Adipose tissue (tissue), 3 donors: ENCODE results near the gene ABCC1. TPM values are rescaled to one million over a fixed set of nuclear protein-coding genes. Genes with fewer than 3 reads are reported as not detected.

Source experiments
- H3K27ac ChIP-seq: one replicate; pipeline ENCODE4 v1.5.1; 2013; ENCODE audit warnings: low read depth, low read length
- WGBS, 3 donors: extraction: QIAGEN DNeasy Blood & Tissue Kit; methylation state at CpG; one replicate each; pipeline ENCODE4 v1.1.7; 2013; 5-methylcytosine and 5-hydroxymethylcytosine counted together
- polyA plus RNA-seq, 3 donors: library from polyadenylated mRNA; stranded (reverse); fragments of 200-250 nt; gene quantifications; one replicate each; pipeline ENCODE4 v1.2.3, GENCODE V29; 2013
- donor health status: healthy with polysubstance abuse.
- donor health status: Bipolar disorder and iron deficiency.
- donor health status: healthy.

ABCC1 gene
- polyA plus RNA-seq, 3 donors, result 5.3 to 6.9 (median 6.9) TPM

- 79 to 80% (median 79%) methylated on average over 19 of the region's 19 CpGs for WGBS, 3 donors
- H3K27ac ChIP-seq, result no peak overlapping the region
Measured at GRCh38 chr16:16028311-16028999, 79.0 kb downstream of the ABCC1 start.

DNA sequence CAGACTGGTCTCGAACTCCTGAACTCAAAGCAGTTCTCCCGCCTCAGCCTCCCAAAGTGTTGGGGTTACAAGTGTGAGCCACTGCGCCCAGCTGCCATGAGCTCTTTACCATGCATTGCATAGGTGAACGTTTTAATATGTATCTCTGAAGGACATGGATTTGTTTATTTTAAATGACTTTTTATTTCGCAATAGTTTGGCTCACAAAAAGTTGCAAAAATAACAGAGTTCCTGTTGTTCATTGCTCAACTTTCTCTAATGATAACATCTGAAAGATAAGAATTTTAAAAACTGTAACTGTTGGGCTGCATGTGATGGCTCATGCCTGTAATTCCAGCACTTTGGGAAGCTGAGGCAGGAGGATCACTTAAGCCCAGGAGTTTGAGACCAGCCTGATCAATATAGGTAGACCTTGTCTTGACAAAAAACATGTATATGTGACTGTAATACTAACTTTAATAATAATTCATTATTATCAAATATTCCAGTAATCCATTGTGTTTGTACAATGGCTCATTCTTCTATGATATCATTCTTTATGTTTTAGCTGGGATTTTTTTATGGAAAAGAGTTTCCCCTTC, 80.1 kb downstream of the ABCC1 start:
- 62 to 76% (median 68%) methylated on average over 5 of the region's 5 CpGs for WGBS, 3 donors

GRCh38 chr16:16030449-16030848, 81.0 kb downstream of the ABCC1 start:
- no peak overlapping the region for H3K27ac ChIP-seq
- WGBS, 3 donors, result 80 to 88% (median 82%) methylated on average over 8 of the region's 8 CpGs

More for the DNA sequence above, 80.1 kb downstream of the ABCC1 start:
- H3K27ac ChIP-seq, result no peak overlapping the region

DNA sequence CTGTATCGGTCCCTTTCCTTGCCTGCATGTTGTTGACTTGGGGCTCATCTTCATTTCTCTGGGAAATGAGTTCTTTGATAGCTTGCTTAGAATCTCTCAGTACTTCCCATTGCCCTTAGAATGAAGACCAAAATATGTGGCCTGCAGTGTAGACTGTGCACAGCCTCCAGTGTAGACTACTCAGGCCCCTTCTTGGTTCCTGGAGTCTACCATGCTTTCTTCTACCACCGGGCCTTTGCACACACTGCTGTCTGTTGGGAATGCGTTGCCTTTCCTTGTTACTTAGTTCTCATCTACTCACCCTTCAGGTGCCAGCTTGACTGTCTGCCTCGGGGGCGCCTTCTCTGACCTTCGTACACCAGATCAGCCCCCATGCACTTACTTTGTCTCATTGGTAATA, 82.0 kb downstream of the ABCC1 start:
- 97 to 99% (median 97%) methylated on average over 6 of the region's 6 CpGs for WGBS, 3 donors
- peak overlapping the region; percentile 26 for H3K27ac ChIP-seq

DNA sequence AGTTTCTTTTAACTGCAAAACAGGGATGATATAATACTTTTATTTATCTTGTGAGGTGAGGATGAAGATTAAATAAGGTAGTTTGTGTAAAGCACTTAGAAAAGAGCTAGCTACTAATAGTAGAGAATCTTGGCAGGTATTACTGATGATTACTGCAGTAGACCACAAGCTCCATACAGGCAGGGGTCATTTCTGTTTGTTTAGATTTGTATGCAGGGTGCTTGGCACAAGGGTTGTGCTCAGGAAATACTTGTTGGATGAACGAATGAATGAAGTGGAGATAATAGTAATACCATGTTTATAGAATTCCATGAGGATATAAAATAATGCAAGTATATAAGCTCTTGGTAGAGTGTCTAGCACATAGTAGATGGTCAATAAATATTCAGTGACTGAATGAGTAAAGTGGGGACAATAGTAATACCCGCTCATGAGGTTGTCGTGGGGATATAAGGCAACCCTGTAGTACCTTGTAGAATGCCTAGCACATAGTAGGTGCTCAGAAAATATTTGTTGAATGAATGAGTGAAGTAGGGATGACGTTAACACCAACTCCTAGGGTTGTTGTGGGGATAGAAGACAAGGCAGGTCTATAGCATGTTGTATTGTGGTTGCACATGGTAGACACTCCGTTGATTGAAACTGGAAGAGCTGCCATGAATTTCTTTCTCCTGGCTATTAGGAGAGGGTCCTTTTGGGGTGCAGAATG, 83.0 kb downstream of the ABCC1 start:
- no peak overlapping the region for H3K27ac ChIP-seq
- WGBS, 3 donors, result 75 to 96% (median 85%) methylated on average over 5 of the region's 5 CpGs

DNA sequence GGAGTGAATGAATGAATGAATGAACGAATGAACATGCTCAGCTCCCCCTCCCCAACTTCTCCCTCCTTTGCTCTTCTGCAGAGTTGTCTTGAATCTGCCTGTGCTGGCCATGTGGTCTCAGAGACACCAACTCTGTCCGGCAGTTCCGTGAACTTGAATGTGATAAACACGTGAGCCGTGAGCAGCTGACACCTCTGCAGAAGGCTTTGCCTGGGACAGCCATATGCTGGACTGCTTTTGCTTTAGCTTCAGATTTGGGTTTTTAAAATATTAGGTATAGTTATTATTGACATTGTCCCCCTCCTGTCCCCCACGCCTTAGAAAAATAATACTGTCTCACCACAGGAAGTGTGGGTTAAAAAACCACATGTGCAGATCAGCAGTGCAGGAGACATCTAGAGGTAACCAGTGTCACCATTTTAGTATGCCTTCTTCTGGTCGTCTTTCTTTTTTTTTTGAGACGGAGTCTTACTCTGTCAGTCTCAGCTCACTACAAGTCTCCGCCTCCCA, 83.8 kb downstream of the ABCC1 start:
- 44 to 82% (median 55%) methylated on average over 9 of the region's 9 CpGs for whole genome bisulfite sequencing, 3 donors
- H3K27ac ChIP-seq, result no peak overlapping the region

DNA sequence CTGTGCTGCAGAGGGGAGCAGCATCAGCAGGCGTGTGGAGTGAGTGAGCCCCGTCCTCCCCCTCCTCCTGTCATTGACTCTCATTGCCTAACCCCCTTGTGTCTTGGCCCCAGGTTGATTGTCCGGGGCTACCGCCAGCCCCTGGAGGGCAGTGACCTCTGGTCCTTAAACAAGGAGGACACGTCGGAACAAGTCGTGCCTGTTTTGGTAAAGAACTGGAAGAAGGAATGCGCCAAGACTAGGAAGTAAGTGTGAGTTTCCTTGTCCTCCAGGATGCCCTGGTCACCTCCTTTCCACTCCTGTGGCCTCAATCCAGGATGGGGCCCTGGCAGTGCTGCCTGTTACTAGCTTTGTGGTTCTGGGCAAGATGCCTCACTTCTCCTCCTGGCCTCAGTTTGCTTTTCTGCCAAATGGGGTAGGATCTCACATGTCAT, 87.0 kb downstream of the ABCC1 start:
- WGBS, 3 donors, result 83 to 91% (median 89%) methylated on average over 8 of the region's 8 CpGs
- H3K27ac ChIP-seq, result no peak overlapping the region

DNA sequence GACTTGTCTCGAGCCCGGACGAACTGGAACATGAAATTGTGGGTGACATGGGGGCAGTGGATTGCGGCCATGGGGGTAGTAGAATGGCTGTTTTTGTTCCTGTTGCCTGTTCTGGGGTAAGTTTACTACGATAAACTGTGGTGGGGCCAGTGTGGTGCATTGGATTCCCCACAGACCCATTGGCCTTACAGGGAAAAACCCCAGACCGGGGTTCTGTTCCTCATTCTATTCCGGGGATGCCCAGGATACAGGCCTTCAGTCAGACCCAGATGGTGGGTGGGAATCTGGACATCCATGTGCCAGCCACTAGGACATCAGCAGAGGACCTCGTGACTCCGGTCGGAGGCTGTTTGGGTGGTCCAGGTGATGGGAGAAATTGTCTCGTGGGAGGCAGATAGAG, 88.1 kb downstream of the ABCC1 start:
- WGBS, 3 donors, result 97 to 98% (median 97%) methylated on average over 11 of the region's 11 CpGs
- no peak overlapping the region for H3K27ac ChIP-seq

GRCh38 chr16:16037970-16038369, 88.6 kb downstream of the ABCC1 start:
- WGBS, 3 donors, result 92 to 96% (median 92%) methylated on average over 1 of the region's 1 CpG
- no peak overlapping the region for H3K27ac ChIP-seq

GRCh38 chr16:16038950-16039349, 89.5 kb downstream of the ABCC1 start:
- 49 to 85% (median 62%) methylated on average over 6 of the region's 6 CpGs for WGBS, 3 donors
- H3K27ac ChIP-seq, result no peak overlapping the region

DNA sequence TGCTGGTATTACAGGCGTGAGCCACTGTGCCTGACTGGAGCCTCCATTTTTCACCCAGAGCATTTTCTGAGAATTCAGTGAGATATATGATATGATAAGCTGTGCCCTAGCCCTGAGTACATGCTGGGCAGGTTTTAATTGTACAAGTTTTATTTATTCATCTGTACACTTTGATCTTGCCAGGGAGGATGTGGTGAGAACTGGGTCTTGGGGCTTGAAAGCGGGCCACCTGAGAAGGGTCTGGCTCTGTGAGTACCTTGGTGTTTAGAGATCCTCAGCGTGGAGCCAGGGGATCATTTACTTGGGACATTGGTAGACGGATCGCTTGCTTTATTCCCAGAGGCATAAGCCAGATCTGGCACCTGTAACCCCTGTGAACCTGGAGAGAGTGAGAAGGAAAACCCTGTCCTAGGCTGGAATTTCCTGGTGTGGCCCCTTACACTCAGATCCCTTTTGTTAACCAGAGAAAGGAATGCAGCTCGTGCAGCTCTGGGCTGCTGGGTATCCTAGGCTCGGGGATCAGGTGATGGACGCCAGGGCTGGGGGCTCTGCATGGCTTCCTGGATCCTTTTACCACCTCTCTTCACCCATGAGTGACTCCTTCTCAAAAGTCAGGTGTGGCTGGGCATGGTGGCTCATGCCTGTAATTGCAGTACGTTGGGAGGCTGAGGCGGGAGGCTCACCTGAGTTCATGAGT, 91.9 kb downstream of the ABCC1 start:
- no peak overlapping the region for H3K27ac ChIP-seq
- WGBS, 3 donors, result 88 to 94% (median 91%) methylated on average over 10 of the region's 10 CpGs

DNA sequence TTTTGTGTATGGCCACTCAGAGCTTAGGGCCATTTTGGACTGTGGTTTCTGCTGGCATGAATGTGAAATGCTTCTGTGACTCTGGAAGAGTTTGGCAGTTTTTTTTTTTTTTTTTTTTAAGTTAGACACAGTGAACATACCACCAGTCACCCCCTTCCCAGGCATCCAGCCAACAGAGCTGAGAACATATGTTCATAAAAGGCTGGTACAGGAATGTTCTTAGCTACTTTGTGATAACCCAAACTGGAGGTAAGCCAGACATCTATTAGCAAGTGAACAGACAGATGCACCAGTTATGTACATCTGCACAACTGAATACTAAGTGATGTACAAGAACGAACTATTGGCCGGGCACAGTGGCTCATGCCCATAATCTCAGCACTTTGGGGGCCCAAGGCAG, 92.7 kb downstream of the ABCC1 start:
- 83 to 90% (median 86%) methylated on average over 2 of the region's 2 CpGs for WGBS, 3 donors
- no peak overlapping the region for H3K27ac ChIP-seq

DNA sequence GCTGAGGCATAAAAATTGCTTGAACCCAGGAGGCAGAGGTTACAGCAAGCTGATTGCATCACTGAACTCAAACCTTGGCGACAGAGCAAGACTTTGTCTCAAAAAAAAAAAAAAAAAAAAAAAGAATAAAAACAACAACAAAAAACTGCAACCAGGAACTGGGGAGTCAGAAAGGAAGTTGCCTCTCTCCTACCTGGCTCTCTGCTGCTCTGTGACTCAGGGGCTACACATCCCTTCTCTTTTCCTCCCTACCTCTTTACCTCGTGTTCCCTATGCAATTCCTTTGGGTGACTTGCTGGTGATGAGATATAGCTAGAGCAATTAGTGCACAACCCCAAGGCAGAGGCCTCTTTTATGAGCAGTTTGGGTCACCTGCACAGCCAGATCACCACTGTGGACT, 95.9 kb downstream of the ABCC1 start:
- WGBS, 3 donors, result 41 to 63% (median 48%) methylated on average over 2 of the region's 2 CpGs
- no peak overlapping the region for H3K27ac ChIP-seq

DNA sequence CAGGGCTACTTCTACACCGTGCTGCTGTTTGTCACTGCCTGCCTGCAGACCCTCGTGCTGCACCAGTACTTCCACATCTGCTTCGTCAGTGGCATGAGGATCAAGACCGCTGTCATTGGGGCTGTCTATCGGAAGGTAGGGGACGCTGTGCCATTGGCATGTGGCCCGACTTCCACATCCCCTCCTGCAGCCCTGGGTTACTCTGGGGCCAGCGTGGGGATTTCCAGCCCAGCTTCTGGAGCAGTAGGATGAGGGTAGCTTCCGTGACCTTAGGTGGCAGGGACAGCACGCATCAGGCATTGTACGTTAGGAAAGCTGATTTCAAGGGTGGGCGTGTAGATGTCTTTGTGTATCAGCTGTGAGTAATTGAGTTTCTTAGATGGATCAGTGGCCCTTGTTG, 96.5 kb downstream of the ABCC1 start:
- WGBS, 3 donors, result 61 to 89% (median 82%) methylated on average over 12 of the region's 12 CpGs
- H3K27ac ChIP-seq, result no peak overlapping the region

GRCh38 chr16:16047761-16048160, 98.3 kb downstream of the ABCC1 start:
- 80 to 92% (median 86%) methylated on average over 11 of the region's 11 CpGs for WGBS, 3 donors
- H3K27ac ChIP-seq, result no peak overlapping the region

DNA sequence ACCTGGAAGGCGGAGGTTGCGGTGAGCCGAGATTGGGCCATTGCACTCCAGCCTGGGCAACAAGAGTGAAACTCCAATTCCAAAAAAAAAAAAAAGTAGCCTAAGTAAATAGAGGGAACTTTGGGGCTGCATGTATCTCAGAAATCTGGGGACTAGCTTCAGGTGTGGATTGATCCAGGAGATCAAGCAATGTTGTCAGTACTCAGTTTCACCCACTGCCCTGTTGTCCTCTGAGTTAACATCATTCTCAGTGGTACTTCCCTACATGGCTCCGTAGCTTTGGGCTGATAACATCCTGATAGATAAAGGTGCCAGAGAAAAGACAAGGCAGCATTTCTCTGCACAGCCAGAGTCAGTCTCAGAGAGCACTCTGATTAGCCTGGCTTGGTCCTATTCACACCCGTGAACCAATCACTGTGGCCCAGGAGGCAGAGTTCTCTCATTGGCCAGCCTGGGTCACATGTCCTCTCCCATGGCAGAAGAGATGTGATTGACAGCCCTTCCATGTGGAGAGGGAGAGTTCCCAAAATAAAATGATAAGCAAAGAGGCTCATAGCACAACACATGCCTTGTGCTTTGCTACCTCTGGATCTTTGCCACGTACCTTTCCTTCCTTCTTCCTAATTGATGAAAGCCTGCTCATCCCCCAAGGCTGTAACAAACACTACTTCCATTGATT, 99.6 kb downstream of the ABCC1 start:
- no peak overlapping the region for H3K27ac ChIP-seq

GRCh38 chr16:16050106-16050505, 100.7 kb downstream of the ABCC1 start:
- WGBS, 3 donors, result 96 to 99% (median 97%) methylated on average over 6 of the region's 6 CpGs
- no peak overlapping the region for H3K27ac ChIP-seq

More for the DNA sequence above, 99.6 kb downstream of the ABCC1 start:
- 94 to 97% (median 96%) methylated on average over 6 of the region's 6 CpGs for WGBS, 3 donors

DNA sequence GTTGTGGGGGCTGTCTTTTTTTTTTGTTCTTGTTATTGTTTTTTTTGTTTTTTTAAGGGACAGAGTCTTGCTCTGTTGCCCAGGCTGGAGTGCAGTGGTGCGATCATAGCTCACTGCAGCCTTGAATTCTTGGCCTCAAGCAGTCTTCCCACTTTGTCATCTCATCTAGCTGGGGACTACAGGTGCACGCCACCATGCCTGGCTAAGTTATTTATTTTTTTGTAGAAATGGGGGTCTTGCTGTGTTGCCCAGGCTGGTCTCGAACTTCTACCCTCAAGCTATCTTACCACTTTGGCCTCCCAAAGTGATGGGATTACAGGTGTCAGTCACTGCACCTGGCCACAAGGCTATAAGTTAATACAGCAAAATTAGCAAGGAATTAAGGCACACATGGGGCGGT, 101.7 kb downstream of the ABCC1 start:
- WGBS, 3 donors, result 97 to 99% (median 97%) methylated on average over 4 of the region's 4 CpGs
- H3K27ac ChIP-seq, result no peak overlapping the region
